ENCODE results near the gene LRRC53. TPM values are rescaled to one million over a fixed set of nuclear protein-coding genes. Genes with fewer than 3 reads are reported as not detected.

Gene LRRC53
- total and polyA plus RNA-seq, 9 donors, result not detected

- TF ChIP-seq EP300 (IDR thresholded peaks at IDR 0.05) (no peak), CTCF (IDR thresholded peaks at IDR 0.05) (no peak), POLR2A (IDR thresholded peaks at IDR 0.05) (no peak)
- DNase-seq, result no peak
- Histone ChIP-seq H3K36me3 (no peaks in the 10 kb centered on the region), H3K27ac (no peak overlapping the region), H3K4me1 (ENCODE audit: insufficient read depth) (no peaks in the 10 kb centered on the region), H3K4me3 (no peak overlapping the region), H3K27me3 (no peaks in the 10 kb centered on the region), H3K9me3 (no peaks in the 10 kb centered on the region)
- intact Hi-C loops (cut with DNase I), result no loop called here
- WGBS, 3 donors, result 83 to 92% (median 84%) methylated on average over 2 of the region's 2 CpGs
These were observed 33.4 kb downstream of the LRRC53 start for GRCh38 chr1:74478979-74479378.

- H3K4me3 ChIP-seq, result no peak overlapping the region
- intact Hi-C loops (cut with DNase I), result no loop called here
- H3K36me3 ChIP-seq, result no peaks in the 10 kb centered on the region
- no peak overlapping the region for H3K27ac ChIP-seq
- H3K4me1 ChIP-seq (ENCODE audit: insufficient read depth), result no peaks in the 10 kb centered on the region
- no peak for TF ChIP-seq CTCF (IDR thresholded peaks at IDR 0.05)
- TF ChIP-seq POLR2A (IDR thresholded peaks at IDR 0.05), result no peak
- TF ChIP-seq EP300 (IDR thresholded peaks at IDR 0.05), result no peak
- no peaks in the 10 kb centered on the region for H3K9me3 ChIP-seq
- no peak for DNase-seq
- 71 to 89% (median 83%) methylated on average over 6 of the region's 6 CpGs for WGBS, 3 donors
- no peaks in the 10 kb centered on the region for H3K27me3 ChIP-seq
These were observed 37.8 kb downstream of the LRRC53 start for GRCh38 chr1:74474585-74474984.

- WGBS, 3 donors, result 45 to 56% (median 52%) methylated on average over 3 of the region's 3 CpGs
- no peak for DNase-seq
- Histone ChIP-seq H3K4me1 (ENCODE audit: insufficient read depth) (no peaks in the 10 kb centered on the region), H3K36me3 (no peaks in the 10 kb centered on the region), H3K9me3 (no peaks in the 10 kb centered on the region), H3K27me3 (no peaks in the 10 kb centered on the region), H3K27ac (no peak overlapping the region), H3K4me3 (no peak overlapping the region)
- no peak for TF ChIP-seq EP300 (IDR thresholded peaks at IDR 0.05)
- TF ChIP-seq CTCF (IDR thresholded peaks at IDR 0.05), result no peak
- no peak for TF ChIP-seq POLR2A (IDR thresholded peaks at IDR 0.05)
- intact Hi-C loops (cut with DNase I), result no loop called here
These were observed 40.9 kb downstream of the LRRC53 start for GRCh38 chr1:74471470-74471869.

GRCh38 chr1:74470936-74471335, 41.5 kb downstream of the LRRC53 start:
- no peak for TF ChIP-seq CTCF (IDR thresholded peaks at IDR 0.05)
- no peak for TF ChIP-seq EP300 (IDR thresholded peaks at IDR 0.05)
- no peak for TF ChIP-seq POLR2A (IDR thresholded peaks at IDR 0.05)
- no peak for DNase-seq
- intact Hi-C loops (cut with DNase I), result no loop called here
- no peaks in the 10 kb centered on the region for H3K4me1 ChIP-seq (ENCODE audit: insufficient read depth)
- WGBS, 3 donors, result 3 to 18% (median 3%) methylated on average over 3 of the region's 3 CpGs
- no peaks in the 10 kb centered on the region for H3K9me3 ChIP-seq
- H3K4me3 ChIP-seq, result no peak overlapping the region
- no peaks in the 10 kb centered on the region for H3K36me3 ChIP-seq
- no peaks in the 10 kb centered on the region for H3K27me3 ChIP-seq
- no peak overlapping the region for H3K27ac ChIP-seq

- DNase-seq, result no peak
- WGBS, 3 donors, result 44 to 64% (median 56%) methylated on average over 3 of the region's 3 CpGs
- H3K9me3 ChIP-seq, result no peaks in the 10 kb centered on the region
- no peaks in the 10 kb centered on the region for H3K4me1 ChIP-seq (ENCODE audit: insufficient read depth)
- no peaks in the 10 kb centered on the region for H3K36me3 ChIP-seq
- intact Hi-C loops (cut with DNase I), result no loop called here
- no peak overlapping the region for H3K4me3 ChIP-seq
- no peaks in the 10 kb centered on the region for H3K27me3 ChIP-seq
- TF ChIP-seq EP300 (IDR thresholded peaks at IDR 0.05), result no peak
- no peak for TF ChIP-seq CTCF (IDR thresholded peaks at IDR 0.05)
- TF ChIP-seq POLR2A (IDR thresholded peaks at IDR 0.05), result no peak
- no peak overlapping the region for H3K27ac ChIP-seq
These were observed 42.2 kb downstream of the LRRC53 start for GRCh38 chr1:74470251-74470650.
